Neural cell (in vitro differentiated cells): Measurements from ENCODE around the gene SLC19A1.

Source experiments
- EP300 ChIP-seq: fragments of 450-650 bp; conservative IDR thresholded peaks from 2 replicates; pipeline ENCODE4 v1.6.1; 2014; ENCODE audit warnings: antibody characterized with exemption, mild to moderate bottlenecking, moderate library complexity; ENCODE audit not compliant: poor library complexity, severe bottlenecking
- EZH2 ChIP-seq: fragments of 200-600, 300-800 bp; shearing (Covaris generic), sonication (generic); IDR thresholded peaks from 2 replicates; pipeline ENCODE4 v1.6.1; 2014; ENCODE audit warnings: antibody characterized with exemption, low read length, borderline replicate concordance, mild to moderate bottlenecking; ENCODE audit not compliant: insufficient read depth, poor library complexity, severe bottlenecking
- MXI1 ChIP-seq: fragments of 450-650 bp; conservative IDR thresholded peaks from 2 replicates; pipeline ENCODE4 v1.6.1; 2014; ENCODE audit warnings: antibody characterized with exemption, mild to moderate bottlenecking; ENCODE audit not compliant: poor library complexity, severe bottlenecking
- POLR2AphosphoS5 ChIP-seq: IDR thresholded peaks from 2 replicates; pipeline ENCODE4 v1.6.1; 2012
- RAD21 ChIP-seq: fragments of 450-650 bp; conservative IDR thresholded peaks from 2 replicates; pipeline ENCODE4 v1.6.1; 2014; ENCODE audit warnings: antibody characterized with exemption, mild to moderate bottlenecking, moderate library complexity
- SMC3 ChIP-seq: fragments of 450-650 bp; conservative IDR thresholded peaks from 2 replicates; pipeline ENCODE4 v1.6.1; 2014; ENCODE audit warnings: antibody characterized with exemption, mild to moderate bottlenecking, moderate library complexity; ENCODE audit not compliant: poor library complexity
- TAF1 ChIP-seq: IDR thresholded peaks from 2 replicates; pipeline ENCODE4 v1.6.1; 2012; ENCODE audit warnings: low read depth
- TF ChIP-seq, protein P1 (sequence below): fragments of 450-650 bp; IDR thresholded peaks from 2 replicates; pipeline ENCODE4 v1.5.1; 2014; ENCODE audit warnings: antibody characterized with exemption, mild to moderate bottlenecking, moderate library complexity; ENCODE audit not compliant: poor library complexity, severe bottlenecking
- TF ChIP-seq, protein P2 (sequence below): IDR thresholded peaks from 2 replicates; pipeline ENCODE4 v1.6.1; 2012; ENCODE audit warnings: borderline replicate concordance

DNA sequence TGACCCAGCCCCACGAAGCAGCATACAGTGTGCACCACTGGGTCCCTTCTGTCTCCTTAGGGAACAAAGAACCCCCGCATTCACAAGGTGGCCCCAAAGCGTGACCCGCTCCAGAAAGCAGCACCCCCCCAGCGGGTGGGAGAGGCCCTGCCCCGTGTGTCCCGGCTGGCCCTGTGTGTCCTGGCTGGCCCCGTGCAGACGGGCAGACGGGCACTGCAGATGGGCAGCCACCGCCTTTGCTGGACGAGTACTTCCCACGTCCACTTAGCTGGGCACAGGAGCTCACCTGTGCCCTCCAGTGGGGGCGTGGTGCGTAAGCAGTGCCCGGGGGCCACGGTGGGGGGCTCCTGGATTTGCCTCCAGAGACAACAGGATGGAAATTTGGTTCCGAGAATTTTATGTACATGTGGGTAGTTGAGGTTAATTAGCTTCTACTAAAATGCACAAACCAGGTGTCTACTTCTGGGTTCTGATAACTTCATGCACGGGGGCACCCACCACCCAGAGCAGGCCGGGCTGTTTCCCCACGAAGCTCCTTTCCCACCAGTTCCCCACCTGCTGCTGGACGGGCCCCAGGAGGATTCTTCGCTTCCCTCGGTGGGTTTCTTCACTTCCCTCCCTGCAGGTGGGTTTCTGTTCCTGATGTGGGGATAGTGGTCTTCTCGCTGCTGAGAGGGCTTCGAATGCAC is 33.2 kb upstream of the SLC19A1 start:
- TF ChIP-seq, protein P1, sequence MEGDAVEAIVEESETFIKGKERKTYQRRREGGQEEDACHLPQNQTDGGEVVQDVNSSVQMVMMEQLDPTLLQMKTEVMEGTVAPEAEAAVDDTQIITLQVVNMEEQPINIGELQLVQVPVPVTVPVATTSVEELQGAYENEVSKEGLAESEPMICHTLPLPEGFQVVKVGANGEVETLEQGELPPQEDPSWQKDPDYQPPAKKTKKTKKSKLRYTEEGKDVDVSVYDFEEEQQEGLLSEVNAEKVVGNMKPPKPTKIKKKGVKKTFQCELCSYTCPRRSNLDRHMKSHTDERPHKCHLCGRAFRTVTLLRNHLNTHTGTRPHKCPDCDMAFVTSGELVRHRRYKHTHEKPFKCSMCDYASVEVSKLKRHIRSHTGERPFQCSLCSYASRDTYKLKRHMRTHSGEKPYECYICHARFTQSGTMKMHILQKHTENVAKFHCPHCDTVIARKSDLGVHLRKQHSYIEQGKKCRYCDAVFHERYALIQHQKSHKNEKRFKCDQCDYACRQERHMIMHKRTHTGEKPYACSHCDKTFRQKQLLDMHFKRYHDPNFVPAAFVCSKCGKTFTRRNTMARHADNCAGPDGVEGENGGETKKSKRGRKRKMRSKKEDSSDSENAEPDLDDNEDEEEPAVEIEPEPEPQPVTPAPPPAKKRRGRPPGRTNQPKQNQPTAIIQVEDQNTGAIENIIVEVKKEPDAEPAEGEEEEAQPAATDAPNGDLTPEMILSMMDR = no peak
- TF ChIP-seq EZH2 (no peak), TAF1 (no peak), MXI1 (no peak), EP300 (no peak), POLR2AphosphoS5 (no peak), RAD21 (no peak), SMC3 (no peak)
- TF ChIP-seq, protein P2, sequence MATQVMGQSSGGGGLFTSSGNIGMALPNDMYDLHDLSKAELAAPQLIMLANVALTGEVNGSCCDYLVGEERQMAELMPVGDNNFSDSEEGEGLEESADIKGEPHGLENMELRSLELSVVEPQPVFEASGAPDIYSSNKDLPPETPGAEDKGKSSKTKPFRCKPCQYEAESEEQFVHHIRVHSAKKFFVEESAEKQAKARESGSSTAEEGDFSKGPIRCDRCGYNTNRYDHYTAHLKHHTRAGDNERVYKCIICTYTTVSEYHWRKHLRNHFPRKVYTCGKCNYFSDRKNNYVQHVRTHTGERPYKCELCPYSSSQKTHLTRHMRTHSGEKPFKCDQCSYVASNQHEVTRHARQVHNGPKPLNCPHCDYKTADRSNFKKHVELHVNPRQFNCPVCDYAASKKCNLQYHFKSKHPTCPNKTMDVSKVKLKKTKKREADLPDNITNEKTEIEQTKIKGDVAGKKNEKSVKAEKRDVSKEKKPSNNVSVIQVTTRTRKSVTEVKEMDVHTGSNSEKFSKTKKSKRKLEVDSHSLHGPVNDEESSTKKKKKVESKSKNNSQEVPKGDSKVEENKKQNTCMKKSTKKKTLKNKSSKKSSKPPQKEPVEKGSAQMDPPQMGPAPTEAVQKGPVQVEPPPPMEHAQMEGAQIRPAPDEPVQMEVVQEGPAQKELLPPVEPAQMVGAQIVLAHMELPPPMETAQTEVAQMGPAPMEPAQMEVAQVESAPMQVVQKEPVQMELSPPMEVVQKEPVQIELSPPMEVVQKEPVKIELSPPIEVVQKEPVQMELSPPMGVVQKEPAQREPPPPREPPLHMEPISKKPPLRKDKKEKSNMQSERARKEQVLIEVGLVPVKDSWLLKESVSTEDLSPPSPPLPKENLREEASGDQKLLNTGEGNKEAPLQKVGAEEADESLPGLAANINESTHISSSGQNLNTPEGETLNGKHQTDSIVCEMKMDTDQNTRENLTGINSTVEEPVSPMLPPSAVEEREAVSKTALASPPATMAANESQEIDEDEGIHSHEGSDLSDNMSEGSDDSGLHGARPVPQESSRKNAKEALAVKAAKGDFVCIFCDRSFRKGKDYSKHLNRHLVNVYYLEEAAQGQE = no peak
